GM18951 (cell line): ENCODE data around the gene ZDHHC14.
"Not testable (repeated sequence)": the region's sequence is repeated elsewhere in the genome, so short reads cannot be mapped to it uniquely, and the experiment has no call there.

Experiments
- POLR2A ChIP-seq: IDR thresholded peaks from 4 replicates; pipeline ENCODE4 v1.6.1; 2011; ENCODE audit warnings: mild to moderate bottlenecking; ENCODE audit not compliant: insufficient read length, insufficient read depth; ENCODE audit errors: extremely low read depth
- in situ Hi-C: fragments of 300-500 bp; cut with MboI; formaldehyde crosslinking; loops from one replicate; pipeline ENCODE4 v1.12.0; 2022; ENCODE audit warnings: low sequenced_read_pairs, mixed read lengths, inconsistent platforms; ENCODE audit not compliant: unreplicated experiment

Gene ZDHHC14

DNA sequence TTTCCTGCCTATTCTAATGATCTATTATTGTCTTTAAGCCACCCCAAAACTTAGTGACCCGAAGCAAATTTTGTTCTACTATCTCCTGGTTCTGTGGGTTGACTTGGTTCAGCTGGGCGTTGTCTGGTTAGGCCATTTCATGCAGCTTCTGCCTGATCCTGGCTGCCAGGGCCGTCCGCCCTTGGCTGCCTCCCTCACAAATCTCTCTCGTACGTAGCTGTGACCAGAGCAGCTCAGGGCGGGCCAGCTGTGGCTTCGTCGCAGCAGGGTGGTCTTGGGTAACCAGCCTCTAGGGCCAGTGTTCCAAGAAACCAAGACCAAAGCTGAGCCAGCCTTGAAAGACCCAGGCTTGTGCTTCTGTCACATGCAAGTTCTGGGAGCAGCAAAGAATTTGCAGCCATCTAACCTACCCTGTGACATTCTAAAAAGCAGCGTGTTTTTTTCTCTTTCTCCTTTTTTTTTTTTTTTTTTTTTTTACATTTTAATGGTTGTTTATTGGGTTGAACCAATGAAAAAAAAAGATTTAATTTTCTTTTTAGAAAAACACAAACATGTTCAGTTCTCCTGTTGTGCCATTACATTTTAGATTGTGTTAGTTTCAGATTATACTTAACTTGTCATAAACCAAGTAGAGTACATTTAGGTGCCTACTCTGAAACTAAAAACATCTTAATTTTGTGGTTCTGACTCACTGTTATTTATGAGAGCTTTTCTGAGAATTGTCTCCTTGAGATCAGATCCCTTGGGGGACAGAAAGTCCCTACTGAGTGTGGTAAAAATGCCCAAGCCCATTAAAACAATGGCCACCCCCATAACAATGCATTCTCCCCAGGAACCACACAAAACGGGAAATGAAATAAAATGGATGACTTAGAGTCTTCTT is 83.9 kb downstream of the ZDHHC14 start:
- no peak for TF ChIP-seq POLR2A

DNA sequence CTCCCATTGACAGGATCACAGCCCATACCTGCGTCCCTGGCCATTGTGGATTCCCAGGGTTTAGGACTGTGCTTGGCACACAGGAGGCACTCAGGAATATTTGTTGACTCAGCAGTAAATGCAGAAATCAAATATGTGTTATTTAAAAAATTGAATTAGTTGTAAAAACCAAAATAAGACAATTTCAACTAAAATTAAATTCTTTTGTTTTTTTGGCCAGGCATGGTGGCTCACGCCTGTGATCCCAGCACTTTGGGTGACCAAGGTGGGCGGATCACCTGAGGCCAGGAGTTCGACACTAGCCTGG is 85.3 kb downstream of the ZDHHC14 start:
- in situ Hi-C loops, result no loop called here
- no peak for TF ChIP-seq POLR2A

More for the DNA sequence above, 83.9 kb downstream of the ZDHHC14 start:
- in situ Hi-C loops, result no loop called here

DNA sequence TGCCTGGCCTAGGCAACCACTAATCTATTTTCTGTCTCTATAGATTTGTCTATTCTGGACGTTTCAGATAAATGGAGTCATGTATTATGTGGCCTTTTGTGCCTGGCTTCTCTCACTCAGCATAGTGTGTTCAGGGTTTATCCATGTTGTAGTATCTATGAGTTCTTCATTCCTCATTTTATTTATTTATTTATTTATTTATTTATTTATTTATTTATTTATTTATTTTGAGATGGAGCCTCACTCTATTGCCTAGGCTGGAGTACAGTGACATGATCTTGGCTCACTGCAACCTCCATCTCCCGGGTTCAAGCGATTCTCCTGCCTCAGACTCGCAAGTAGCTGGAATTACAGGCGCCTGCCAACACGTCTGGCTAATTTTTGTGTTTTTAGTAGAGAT is 86.3 kb downstream of the ZDHHC14 start:
- in situ Hi-C loops, result not testable (repeated sequence)

DNA sequence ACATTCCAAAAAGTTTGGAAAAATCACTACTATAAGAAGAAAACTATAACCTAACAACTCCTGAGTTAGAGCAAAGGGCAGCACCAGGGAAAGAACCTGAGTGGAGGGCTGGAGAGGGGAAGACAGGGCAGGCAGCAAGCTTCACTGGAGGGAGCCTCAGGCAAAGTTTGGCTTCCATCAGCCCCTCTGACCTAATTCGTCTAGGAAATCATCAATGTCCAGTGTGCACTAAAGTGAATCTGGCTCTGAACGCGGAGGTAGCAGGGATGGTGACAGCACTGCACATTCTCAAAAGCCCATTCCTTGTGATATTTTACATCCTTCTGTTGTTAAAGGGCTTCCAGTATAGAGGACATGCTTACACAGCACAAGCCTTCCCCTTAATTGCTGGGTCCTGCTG is 87.1 kb downstream of the ZDHHC14 start:
- in situ Hi-C loops, result no loop called here
- no peak for TF ChIP-seq POLR2A

DNA sequence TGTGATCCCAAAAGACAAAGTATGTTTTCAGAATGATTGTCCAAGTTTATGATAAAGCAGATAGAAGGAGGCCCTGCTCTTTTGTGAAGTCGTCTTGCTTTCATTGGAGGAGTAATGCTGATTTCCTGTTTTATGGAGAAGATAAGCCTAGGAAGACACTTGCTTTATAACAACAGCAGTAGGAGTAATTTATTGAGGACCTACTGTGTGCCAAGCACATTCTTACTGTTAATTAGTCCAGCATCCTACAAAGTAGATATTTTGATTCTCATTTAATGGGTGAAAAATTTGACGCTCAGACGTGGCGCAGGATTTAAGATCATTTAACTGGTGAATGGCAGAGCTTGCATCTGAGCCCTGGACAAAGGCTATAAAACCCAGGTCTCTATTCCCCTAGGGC is 87.6 kb downstream of the ZDHHC14 start:
- in situ Hi-C loops, result no loop called here
- TF ChIP-seq POLR2A, result no peak

DNA sequence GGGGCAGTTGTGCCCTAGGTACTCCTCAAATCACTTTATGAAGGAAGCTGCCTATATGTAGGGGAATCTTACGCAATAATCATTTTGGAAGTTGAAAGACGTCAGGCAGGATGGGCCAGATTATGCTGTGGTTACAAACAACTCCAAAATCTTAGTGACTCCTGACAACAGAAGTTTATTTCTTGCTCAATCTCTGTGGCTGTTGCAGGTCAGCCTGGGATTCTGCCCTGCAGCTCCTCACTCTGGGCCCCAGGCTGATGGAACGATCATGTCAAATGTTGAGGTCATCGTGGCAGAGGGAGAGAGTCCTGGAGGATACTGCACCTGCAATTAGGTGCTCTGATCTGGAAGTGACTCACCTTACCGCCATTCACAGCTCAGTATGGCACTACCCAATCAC is 88.4 kb downstream of the ZDHHC14 start:
- no peak for TF ChIP-seq POLR2A
- in situ Hi-C loops, result no loop called here

DNA sequence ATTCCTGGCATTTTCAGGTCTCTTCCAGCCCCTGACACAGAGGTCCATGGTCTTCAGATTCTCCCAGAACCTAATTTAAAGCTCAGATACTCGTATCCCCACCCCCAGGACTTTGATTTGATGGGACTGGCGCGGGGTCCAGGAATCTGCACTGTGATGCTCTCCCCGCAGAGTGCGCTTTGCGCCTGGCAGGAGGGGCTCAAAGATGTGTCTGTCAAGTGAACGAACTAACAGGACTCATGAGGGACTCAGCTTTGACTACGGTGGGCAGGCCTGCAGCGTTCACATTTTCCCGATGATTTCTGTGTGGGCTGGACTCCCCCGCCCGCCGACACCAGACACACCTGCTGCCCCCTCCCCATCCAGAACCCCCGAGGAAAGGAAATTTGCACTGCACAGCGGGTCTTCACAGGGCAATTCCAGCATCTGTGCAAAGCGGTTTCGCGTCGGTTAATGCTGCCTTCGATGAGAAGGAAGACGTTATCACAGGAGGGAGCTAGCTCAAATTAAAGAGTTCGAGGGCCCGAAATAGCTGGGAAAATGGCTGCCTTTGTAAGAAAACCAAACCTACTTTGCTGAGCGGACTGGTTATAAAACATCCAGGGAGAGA is 90.2 kb downstream of the ZDHHC14 start:
- in situ Hi-C loops, result no loop called here

DNA sequence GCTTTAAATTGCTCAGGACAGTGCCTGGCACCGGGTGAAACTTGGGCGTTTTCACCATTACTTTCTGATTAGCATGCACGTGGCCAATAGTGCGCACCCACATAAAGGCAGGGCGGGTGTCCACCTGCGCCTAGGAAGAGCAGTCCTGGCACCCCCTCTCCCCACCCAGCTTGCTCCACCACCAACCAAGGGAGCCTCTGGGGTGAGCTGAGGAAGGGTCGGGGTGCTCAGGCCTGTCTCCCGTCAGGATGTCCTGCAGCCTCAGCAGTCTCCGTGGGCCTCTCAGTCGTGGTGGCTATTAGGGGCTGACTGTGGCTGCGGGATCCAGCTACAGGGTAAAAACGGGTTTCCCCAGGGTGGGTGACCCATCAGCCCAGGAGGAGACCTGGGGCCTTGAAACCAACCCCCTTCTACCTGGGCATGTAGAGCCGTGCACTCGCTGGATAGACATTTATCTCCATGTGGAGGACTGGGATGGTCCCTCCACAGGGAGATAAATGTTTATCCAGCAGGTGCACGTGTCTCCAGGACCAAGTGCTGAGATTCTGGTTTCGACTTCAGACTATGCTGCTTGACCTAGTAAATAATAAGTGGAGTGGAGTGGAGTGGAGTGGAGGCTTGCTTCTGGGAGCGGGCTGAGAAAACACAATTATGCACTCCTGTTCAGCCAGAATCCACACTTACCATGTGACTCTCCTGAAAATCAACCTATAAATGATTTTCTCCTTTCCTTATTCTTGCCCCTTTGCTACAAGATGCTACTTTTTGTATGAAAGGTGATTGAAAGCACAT is 91.1 kb downstream of the ZDHHC14 start:
- in situ Hi-C loops, result no loop called here
- no peak for TF ChIP-seq POLR2A

More for the DNA sequence above, 90.2 kb downstream of the ZDHHC14 start:
- TF ChIP-seq POLR2A, result no peak

DNA sequence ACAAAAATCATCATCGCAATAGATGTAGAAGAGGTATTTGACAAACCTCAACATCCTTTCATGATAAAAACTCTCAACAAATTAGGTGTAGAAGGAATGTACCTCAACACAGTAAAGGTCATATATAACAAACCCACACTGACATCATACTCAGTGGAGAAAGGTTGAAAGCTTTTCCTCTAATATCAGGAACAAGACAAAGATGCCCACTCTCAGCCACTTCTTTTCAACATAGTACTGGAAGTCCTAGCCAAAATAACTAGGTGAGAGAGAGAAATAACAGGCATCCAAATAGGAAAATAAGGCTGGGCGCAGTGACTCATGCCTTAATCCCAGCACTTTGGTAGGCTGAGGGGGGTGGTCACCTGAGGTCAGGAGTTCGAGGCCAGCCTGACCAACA is 95.8 kb downstream of the ZDHHC14 start:
- in situ Hi-C loops, result no loop called here
- TF ChIP-seq POLR2A, result no peak

DNA sequence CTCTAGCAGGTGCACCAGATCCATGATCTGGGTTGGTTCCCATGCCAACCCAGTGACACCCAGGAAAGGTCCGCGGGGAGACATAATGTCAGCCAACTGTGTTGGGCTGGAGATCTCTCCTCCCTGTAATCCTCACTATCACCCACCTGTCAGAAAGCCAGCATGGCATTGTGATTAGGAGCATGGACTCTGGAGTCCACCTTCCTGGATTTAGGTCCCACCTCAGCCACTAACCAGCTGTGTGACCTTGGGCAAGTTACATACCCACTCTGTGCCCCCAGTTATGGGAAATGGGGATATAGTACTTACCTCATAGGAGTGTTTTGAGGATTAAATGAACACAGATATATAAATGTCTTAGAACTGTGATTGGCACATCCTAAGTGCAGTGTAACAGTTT is 97.9 kb downstream of the ZDHHC14 start:
- in situ Hi-C loops, result no loop called here
- TF ChIP-seq POLR2A, result no peak

DNA sequence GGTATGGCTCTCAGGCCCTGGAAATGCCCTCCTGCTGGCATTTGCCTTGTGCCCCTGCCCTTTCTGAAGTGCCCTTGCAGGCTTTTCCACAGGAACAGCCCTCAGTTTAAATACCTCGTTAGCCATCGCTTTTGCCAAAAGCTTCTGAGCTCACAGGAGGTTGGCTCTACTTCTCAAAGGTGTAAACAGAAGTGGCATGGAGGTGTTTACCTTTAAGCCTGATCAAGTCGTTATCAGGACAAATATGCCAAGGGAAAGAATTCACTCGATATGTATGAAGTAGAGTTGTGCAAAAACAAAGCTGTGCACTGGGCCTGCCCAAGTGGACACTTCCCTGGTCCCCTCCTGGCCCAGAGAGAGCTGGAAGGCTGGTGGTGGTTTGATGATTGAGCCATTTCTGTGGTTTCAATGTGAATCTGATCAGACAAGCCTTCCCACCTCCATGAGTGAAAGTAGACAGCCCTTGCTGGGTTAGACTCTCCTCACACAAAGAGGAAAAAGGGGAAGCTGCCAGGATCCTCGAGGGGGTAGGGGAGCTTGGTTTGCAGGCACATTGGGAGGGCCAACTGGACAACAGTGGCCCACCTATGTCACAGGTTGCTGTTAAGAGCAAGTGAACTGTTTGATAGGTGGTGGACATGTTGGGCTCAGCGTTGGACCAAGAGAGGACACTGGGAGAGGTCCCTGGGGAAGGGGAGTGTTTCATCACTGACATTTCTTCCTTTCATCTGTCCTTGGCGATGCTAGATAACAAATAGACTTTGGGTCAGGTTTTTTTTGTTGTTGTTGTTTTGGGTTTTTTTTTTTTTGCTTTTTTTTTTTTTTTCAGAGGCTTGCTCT is 98.7 kb downstream of the ZDHHC14 start:
- no peak for TF ChIP-seq POLR2A
- in situ Hi-C loops, result no loop called here

DNA sequence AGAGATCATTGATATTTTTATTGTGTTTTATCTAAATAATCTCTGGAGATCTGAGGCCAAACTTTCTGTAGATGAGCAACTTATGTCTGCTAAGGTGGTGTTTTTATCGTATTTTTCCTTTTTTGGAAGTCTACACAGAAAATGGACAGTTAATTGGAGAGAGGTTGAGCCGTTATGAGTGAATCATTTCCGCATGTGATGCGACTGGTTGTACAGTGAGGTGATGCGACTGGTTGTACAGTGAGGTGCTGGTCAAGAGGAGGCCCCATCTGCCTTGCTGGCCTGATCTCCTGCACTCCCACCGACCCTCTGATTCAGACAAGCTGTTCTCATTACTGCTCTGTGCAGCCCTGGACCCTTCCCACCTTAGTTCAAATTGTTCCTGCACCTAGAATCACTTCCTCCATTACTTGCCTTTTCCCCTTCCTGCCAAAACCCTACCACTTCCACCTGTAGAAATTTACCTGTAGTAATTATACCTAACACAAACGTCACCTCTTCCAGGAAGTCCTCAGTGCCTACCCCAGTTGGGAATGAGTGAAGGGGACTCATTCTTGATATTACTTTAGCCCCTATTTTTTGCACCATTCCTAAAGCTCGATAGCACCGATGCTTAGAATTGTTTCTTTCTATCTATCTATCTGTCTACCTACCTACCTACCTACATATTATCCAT is 100.3 kb downstream of the ZDHHC14 start:
- TF ChIP-seq POLR2A, result no peak
- in situ Hi-C loops, result no loop called here
